WTC11 (cell line): ENCODE data around the gene DCHS2.

Source experiments
- ZBTB21 ChIP-seq: sonication (generic); formaldehyde crosslinking; IDR thresholded peaks from 2 replicates; pipeline ENCODE4 v1.8.1; 2023; ENCODE audit warnings: mild to moderate bottlenecking, missing genetic modification reagents, borderline replicate concordance
- ZNF232 ChIP-seq: sonication (generic); formaldehyde crosslinking; IDR thresholded peaks from 2 replicates; pipeline ENCODE4 v1.8.0; 2022; ENCODE audit warnings: mild to moderate bottlenecking, missing genetic modification reagents
- TF ChIP-seq, protein P1 (sequence below): sonication (generic); formaldehyde crosslinking; IDR thresholded peaks from 2 replicates; pipeline ENCODE4 v1.8.1; 2023; ENCODE audit warnings: mild to moderate bottlenecking, missing genetic modification reagents, moderate library complexity
- TF ChIP-seq, protein P2 (sequence below): fragments of 200-600 bp; IDR thresholded peaks from 2 replicates; pipeline ENCODE4 v1.8.0; 2022; ENCODE audit warnings: antibody characterized with exemption
- TF ChIP-seq, protein P3 (sequence below): fragments of 250-450 bp; sonication (Bioruptor Pico); IDR thresholded peaks from 2 replicates; pipeline ENCODE4 v1.8.0; 2021; ENCODE audit warnings: mild to moderate bottlenecking
- TF ChIP-seq, protein P4 (sequence below): fragments of 250-450 bp; sonication (Bioruptor Pico); IDR thresholded peaks from 2 replicates; pipeline ENCODE4 v2.1.2; 2022; ENCODE audit warnings: mild to moderate bottlenecking, moderate library complexity

DNA sequence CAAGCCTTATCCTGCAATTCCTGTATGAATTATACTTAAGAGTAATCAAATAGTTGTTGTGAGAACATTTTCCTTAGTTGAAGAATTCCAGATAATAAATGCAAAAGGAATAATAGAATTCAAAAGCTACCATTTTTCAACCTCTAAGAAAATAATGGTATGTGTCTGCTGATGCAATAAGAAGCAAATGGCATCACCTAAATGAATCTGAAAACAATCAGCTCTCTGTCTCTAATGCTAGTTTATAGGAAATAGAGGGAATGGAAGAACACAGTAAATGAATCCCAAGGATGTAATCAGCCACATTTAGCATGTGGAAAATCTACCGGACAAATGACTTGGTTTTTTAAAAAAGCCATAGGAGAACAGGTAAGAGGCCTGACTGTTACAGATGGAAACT lies 115.1 kb downstream of the DCHS2 start:
- TF ChIP-seq, protein P1, sequence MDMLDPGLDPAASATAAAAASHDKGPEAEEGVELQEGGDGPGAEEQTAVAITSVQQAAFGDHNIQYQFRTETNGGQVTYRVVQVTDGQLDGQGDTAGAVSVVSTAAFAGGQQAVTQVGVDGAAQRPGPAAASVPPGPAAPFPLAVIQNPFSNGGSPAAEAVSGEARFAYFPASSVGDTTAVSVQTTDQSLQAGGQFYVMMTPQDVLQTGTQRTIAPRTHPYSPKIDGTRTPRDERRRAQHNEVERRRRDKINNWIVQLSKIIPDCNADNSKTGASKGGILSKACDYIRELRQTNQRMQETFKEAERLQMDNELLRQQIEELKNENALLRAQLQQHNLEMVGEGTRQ (CRISPR knock-in tag): no peak
- TF ChIP-seq, protein P2, sequence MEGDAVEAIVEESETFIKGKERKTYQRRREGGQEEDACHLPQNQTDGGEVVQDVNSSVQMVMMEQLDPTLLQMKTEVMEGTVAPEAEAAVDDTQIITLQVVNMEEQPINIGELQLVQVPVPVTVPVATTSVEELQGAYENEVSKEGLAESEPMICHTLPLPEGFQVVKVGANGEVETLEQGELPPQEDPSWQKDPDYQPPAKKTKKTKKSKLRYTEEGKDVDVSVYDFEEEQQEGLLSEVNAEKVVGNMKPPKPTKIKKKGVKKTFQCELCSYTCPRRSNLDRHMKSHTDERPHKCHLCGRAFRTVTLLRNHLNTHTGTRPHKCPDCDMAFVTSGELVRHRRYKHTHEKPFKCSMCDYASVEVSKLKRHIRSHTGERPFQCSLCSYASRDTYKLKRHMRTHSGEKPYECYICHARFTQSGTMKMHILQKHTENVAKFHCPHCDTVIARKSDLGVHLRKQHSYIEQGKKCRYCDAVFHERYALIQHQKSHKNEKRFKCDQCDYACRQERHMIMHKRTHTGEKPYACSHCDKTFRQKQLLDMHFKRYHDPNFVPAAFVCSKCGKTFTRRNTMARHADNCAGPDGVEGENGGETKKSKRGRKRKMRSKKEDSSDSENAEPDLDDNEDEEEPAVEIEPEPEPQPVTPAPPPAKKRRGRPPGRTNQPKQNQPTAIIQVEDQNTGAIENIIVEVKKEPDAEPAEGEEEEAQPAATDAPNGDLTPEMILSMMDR: no peak
- TF ChIP-seq, protein P3, sequence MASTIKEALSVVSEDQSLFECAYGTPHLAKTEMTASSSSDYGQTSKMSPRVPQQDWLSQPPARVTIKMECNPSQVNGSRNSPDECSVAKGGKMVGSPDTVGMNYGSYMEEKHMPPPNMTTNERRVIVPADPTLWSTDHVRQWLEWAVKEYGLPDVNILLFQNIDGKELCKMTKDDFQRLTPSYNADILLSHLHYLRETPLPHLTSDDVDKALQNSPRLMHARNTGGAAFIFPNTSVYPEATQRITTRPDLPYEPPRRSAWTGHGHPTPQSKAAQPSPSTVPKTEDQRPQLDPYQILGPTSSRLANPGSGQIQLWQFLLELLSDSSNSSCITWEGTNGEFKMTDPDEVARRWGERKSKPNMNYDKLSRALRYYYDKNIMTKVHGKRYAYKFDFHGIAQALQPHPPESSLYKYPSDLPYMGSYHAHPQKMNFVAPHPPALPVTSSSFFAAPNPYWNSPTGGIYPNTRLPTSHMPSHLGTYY (CRISPR knock-in tag): no peak
- no peak for TF ChIP-seq ZNF232 (CRISPR knock-in tag)
- no peak for TF ChIP-seq ZBTB21 (CRISPR knock-in tag)
- TF ChIP-seq, protein P4, sequence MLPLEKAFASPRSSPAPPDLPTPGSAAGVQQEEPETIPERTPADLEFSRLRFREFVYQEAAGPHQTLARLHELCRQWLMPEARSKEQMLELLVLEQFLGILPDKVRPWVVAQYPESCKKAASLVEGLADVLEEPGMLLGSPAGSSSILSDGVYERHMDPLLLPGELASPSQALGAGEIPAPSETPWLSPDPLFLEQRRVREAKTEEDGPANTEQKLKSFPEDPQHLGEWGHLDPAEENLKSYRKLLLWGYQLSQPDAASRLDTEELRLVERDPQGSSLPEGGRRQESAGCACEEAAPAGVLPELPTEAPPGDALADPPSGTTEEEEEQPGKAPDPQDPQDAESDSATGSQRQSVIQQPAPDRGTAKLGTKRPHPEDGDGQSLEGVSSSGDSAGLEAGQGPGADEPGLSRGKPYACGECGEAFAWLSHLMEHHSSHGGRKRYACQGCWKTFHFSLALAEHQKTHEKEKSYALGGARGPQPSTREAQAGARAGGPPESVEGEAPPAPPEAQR (CRISPR knock-in tag): no peak
